HepG2 (cell line): ENCODE results near the gene DAB1. TPM values are rescaled to one million over a fixed set of nuclear protein-coding genes. Genes with fewer than 3 reads are reported as not detected.

Experiments
- ATAC-seq: fragments of 200-7000 bp; cut with Tn5 transposase; 3 replicates; pipeline ENCODE4 v1.9.1; 2020; ENCODE audit warnings: mild to moderate bottlenecking, moderate library complexity
- BruUV-seq: library from RNA; stranded (reverse); fragments of 400-500 nt; replicated peaks from 2 replicates; lab custom pipeline; 2021; lab: Mats Ljungman, UMichigan
- CTCF ChIA-PET: fragments of 300-600 bp; formaldehyde crosslinking; extraction: SDS; loops from one replicate; lab custom pipeline; 2021; ENCODE audit warnings: low total read pairs, inconsistent platforms, low intra/inter-chr PET ratio; lab: Yijun Ruan, JAX
- POLR2A ChIA-PET: fragments of 350-600 bp; sonication (Branson Sonifier 250); formaldehyde crosslinking; loops from one replicate; lab custom pipeline; 2020; ENCODE audit warnings: antibody characterized with exemption, inconsistent platforms; lab: Yijun Ruan, JAX
- DNase-seq: peaks from one replicate; pipeline ENCODE4 v3.0.0-alpha.2; 2015; ENCODE audit warnings: low spot score
- FAIRE-seq: peaks from 3 replicates; lab custom pipeline; 2011; peaks lifted over from hg19 to GRCh38; lab: Jason Lieb, UNC
- H2AFZ ChIP-seq: one replicate; pipeline ENCODE4 v1.6.1; 2011; ENCODE audit warnings: low read length, inconsistent platforms
- H3K27ac ChIP-seq: fragments of 300-600 bp; 3 replicates; pipeline ENCODE4 v1.8.0; 2011; ENCODE audit warnings: mixed run types, mild to moderate bottlenecking, mixed read lengths, low read length, inconsistent platforms; ENCODE audit not compliant: insufficient read depth; ENCODE audit errors: extremely low read length
- H3K27me3 ChIP-seq, 2 experiments: fragments of 200-600 bp in 1 of 2; 2 replicates in 1 of 2; 3 replicates in 1 of 2; pipeline versions ENCODE4 v1.6.0 to v1.8.0; 2011; ENCODE audit warnings: low read length in 2 of 2, mild to moderate bottlenecking in 2 of 2, moderate library complexity in 2 of 2, inconsistent platforms in 1 of 2; ENCODE audit not compliant: insufficient read depth in 2 of 2, control insufficient read depth in 1 of 2
- H3K36me3 ChIP-seq, 2 experiments: fragments of 200-600 bp in 1 of 2; replicated peaks in 1 of 2; 2 replicates in 1 of 2; 3 replicates in 1 of 2; pipeline versions ENCODE4 v1.5.1 to v1.8.0; 2011; ENCODE audit warnings: low read length in 2 of 2, inconsistent platforms in 1 of 2; ENCODE audit not compliant: insufficient read depth in 2 of 2, control insufficient read depth in 1 of 2
- H3K4me1 ChIP-seq: 2 replicates; pipeline ENCODE4 v1.5.1; 2012; ENCODE audit warnings: low read length, inconsistent platforms; ENCODE audit not compliant: insufficient read depth
- H3K4me2 ChIP-seq: 2 replicates; pipeline ENCODE4 v1.6.0; 2011; ENCODE audit warnings: low read depth, low read length, inconsistent platforms
- H3K4me3 ChIP-seq, 3 experiments: fragments of 200-600 bp in 1 of 3; sonication (generic), shearing (Covaris generic) in 1 of 3; replicated peaks in 1 of 3; 2 replicates each; pipeline ENCODE4 v1.5.1; 2011 to 2016; ENCODE audit warnings: low read length in 3 of 3, inconsistent platforms in 2 of 3, low read depth in 2 of 3, mild to moderate bottlenecking in 2 of 3, control low read depth in 1 of 3, mixed read lengths in 1 of 3; ENCODE audit not compliant: insufficient read depth in 1 of 3
- H3K79me2 ChIP-seq: one replicate; pipeline ENCODE4 v1.6.1; 2011; ENCODE audit warnings: low read length, inconsistent platforms; ENCODE audit not compliant: insufficient read depth
- H3K9ac ChIP-seq: 2 replicates; pipeline ENCODE4 v1.6.0; 2011; ENCODE audit warnings: mild to moderate bottlenecking, low read depth, low read length, inconsistent platforms; ENCODE audit not compliant: insufficient read depth
- H3K9me3 ChIP-seq: 2 replicates; pipeline ENCODE4 v1.5.1; 2012; ENCODE audit warnings: mild to moderate bottlenecking, low read length
- H4K20me1 ChIP-seq: 2 replicates; pipeline ENCODE4 v1.6.0; 2011; ENCODE audit warnings: inconsistent platforms, mild to moderate bottlenecking, low read length, moderate library complexity; ENCODE audit not compliant: insufficient read depth
- CEBPB ChIP-seq: IDR thresholded peaks from 2 replicates; pipeline ENCODE4 v1.6.1; 2011; ENCODE audit warnings: low read depth, low read length, improper control_type of control experiment, borderline replicate concordance
- EZH2 ChIP-seq: conservative IDR thresholded peaks from 2 replicates; pipeline ENCODE4 v1.6.1; 2012; ENCODE audit warnings: mild to moderate bottlenecking, low read depth, low read length, moderate library complexity
- FOXP4 ChIP-seq: sonication (generic); formaldehyde crosslinking; IDR thresholded peaks from 2 replicates; pipeline ENCODE4 v1.4.0; 2020; ENCODE audit warnings: missing genetic modification reagents
- GATAD2A ChIP-seq: IDR thresholded peaks from 2 replicates; pipeline ENCODE4 v1.6.1; 2016
- HMG20A ChIP-seq: IDR thresholded peaks from 2 replicates; pipeline ENCODE4 v1.6.1; 2016; ENCODE audit warnings: borderline replicate concordance
- JDP2 ChIP-seq: sonication (generic); formaldehyde crosslinking; IDR thresholded peaks from 2 replicates; pipeline ENCODE4 v1.8.1; 2022; ENCODE audit warnings: missing genetic modification reagents, borderline replicate concordance
- NCOA2 ChIP-seq: sonication (generic); formaldehyde crosslinking; IDR thresholded peaks from 2 replicates; pipeline ENCODE4 v1.8.0; 2022; ENCODE audit warnings: inconsistent platforms
- NCOA5 ChIP-seq: sonication (generic); formaldehyde crosslinking; IDR thresholded peaks from 2 replicates; pipeline ENCODE4 v1.4.0; 2020; ENCODE audit warnings: missing genetic modification reagents
- PATZ1 ChIP-seq: sonication (generic); formaldehyde crosslinking; IDR thresholded peaks from 2 replicates; pipeline ENCODE4 v1.4.0; 2020; ENCODE audit warnings: missing genetic modification reagents
- ZNF318 ChIP-seq: sonication (generic); formaldehyde crosslinking; IDR thresholded peaks from 2 replicates; pipeline ENCODE4 v1.4.0; 2020; ENCODE audit warnings: mild to moderate bottlenecking, missing genetic modification reagents
- ZNF792 ChIP-seq: IDR thresholded peaks from 2 replicates; pipeline ENCODE4 v1.6.1; 2016
- WGBS: methylation state at CpG from one replicate; pipeline ENCODE4 v1.1.6; 2017; ENCODE audit warnings: low lambda C conversion rate; 5-methylcytosine and 5-hydroxymethylcytosine counted together
- in situ Hi-C: cut with HindIII; loops from 2 replicates; pipeline ENCODE4 v1.10.0; 2017; ENCODE audit warnings: low pct_unique_long_range_greater_than_20kb; ENCODE audit not compliant: extremely low pct_ligation_motif_present
- intact Hi-C: fragments of 100-400 bp; cut with micrococcal nuclease; formaldehyde crosslinking; loops from one replicate; pipeline ENCODE4 v1.10.0; 2022; ENCODE audit not compliant: unreplicated experiment
- polyA plus RNA-seq, 8 experiments: library from polyadenylated mRNA; depleted of rRNA in 3 of 8; stranded (reverse) in 7 of 8; unstranded in 1 of 8; fragments of >200 nt; fragmentation: Illumina TruSeq in 4 of 8; extraction: Trizol in 4 of 8; gene quantifications; 2 replicates each; pipeline versions ENCODE4 v1.2.1 to v1.2.3, GENCODE V29; 2011 to 2016; ENCODE audit warnings: low read depth in 4 of 8, missing spikeins in 1 of 8, mixed read lengths in 1 of 8; ENCODE audit not compliant: insufficient read depth in 1 of 8
- total RNA-seq, 5 experiments: library from RNA; depleted of rRNA; stranded (reverse); fragments of >200 nt; fragmentation: Illumina TruSeq; extraction: Trizol; gene quantifications; 2 replicates each; pipeline ENCODE4 v1.2.3, GENCODE V29; 2016; ENCODE audit warnings: low read depth in 1 of 5

Gene DAB1
- total and polyA plus RNA-seq, 2 of the 13 experiments (the other 11 are each of a cell fraction or from before 2014, with no cell fraction given), result 0.04 to 0.13 TPM

GRCh38 chr1:57279909-57280666 lies 143.8 kb downstream of the DAB1 start (continued):
- peak; percentile 100 for TF ChIP-seq HMG20A
- TF ChIP-seq ZNF792, result peak; percentile 96
- no peak for TF ChIP-seq EZH2
- TF ChIP-seq, all 625 proteins: peak for 300

DNA sequence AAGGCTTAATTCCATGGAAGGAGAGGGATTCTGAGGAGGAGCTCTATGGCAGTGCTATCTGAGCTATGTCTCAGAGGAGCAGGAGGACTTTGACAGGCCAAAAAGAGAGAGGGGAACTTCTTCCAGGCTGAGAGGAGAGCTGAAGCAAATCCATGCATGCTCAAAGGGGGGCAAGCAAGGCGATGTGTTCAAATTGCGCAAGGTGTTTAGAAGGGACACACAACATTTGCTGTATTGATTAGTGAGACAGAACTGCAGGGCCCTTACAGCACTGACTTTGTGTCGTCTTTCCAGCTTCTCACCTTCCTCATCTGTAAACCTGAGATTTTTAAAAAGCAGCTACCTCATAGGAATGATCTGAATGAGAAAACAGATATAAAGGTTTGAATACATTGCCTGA lies 145.3 kb downstream of the DAB1 start:
- H3K4me1 ChIP-seq, result peaks cover 54% of the 10 kb centered on the region
- POLR2A ChIA-PET, result interaction anchor here (0.7 to 1.0 kb wide), 2 partner anchors 186 to 313 kb away, joined by 3 read pairs; partner anchors contain the start of gene C8B
- WGBS, result 41% methylated on average over 3 of the region's 3 CpGs
- CTCF ChIA-PET, result no interaction called here
- H3K9ac ChIP-seq, result no peak overlapping the region
- ATAC-seq, result no peak
- no peak overlapping the region for H3K4me3 ChIP-seq
- intact Hi-C loops (no loop called here), in situ Hi-C loops (loop anchor here (25.0 kb wide), 1 partner anchor 441 kb away; no protein-coding TSS in a partner anchor)
- H4K20me1 ChIP-seq, result no peaks in the 10 kb centered on the region
- H3K4me2 ChIP-seq, result no peak overlapping the region
- no peaks in the 10 kb centered on the region for H3K36me3 ChIP-seq
- FAIRE-seq, result no peak
- peak; percentile 41 for DNase-seq
- H3K27me3 ChIP-seq, result no peaks in the 10 kb centered on the region
- no peaks in the 10 kb centered on the region for H3K9me3 ChIP-seq
- H2AFZ ChIP-seq, result no peak overlapping the region
- H3K79me2 ChIP-seq, result no peaks in the 10 kb centered on the region
- no TSS peak for BruUV-seq
- H3K27ac ChIP-seq, result no peak overlapping the region
- TF ChIP-seq NCOA2 (CRISPR knock-in tag), result peak; percentile 74
- peak; percentile 63 for TF ChIP-seq PATZ1 (CRISPR knock-in tag)
- TF ChIP-seq CEBPB, result peak; percentile 97
- TF ChIP-seq GATAD2A (CRISPR knock-in tag), result peak; percentile 91
- no peak for TF ChIP-seq JDP2 (CRISPR knock-in tag)
- TF ChIP-seq ZNF318 (CRISPR knock-in tag), result no peak
- TF ChIP-seq NCOA5 (CRISPR knock-in tag), result no peak
- peak; percentile 95 for TF ChIP-seq FOXP4 (CRISPR knock-in tag)
